Mucosa of stomach (tissue), 1 donor: ENCODE data around the gene PDE1A.

Source experiments
- H3K27me3 ChIP-seq: one replicate; pipeline ENCODE4 v1.7.0; 2013; ENCODE audit warnings: mild to moderate bottlenecking, low read length; ENCODE audit not compliant: control insufficient read depth, insufficient read depth
- H3K36me3 ChIP-seq: one replicate; pipeline ENCODE4 v1.7.0; 2013; ENCODE audit warnings: low read length; ENCODE audit not compliant: control insufficient read depth, insufficient read depth
- H3K4me1 ChIP-seq: one replicate; pipeline ENCODE4 v1.7.0; 2013; ENCODE audit warnings: mild to moderate bottlenecking, low read length; ENCODE audit not compliant: control insufficient read depth, insufficient read depth
- H3K4me3 ChIP-seq: one replicate; pipeline ENCODE4 v1.7.0; 2013; ENCODE audit warnings: low read length
- H3K9ac ChIP-seq: one replicate; pipeline ENCODE4 v1.7.0; 2013; ENCODE audit warnings: mild to moderate bottlenecking, low read length, moderate library complexity
- H3K9me3 ChIP-seq: one replicate; pipeline ENCODE4 v1.7.0; 2013; ENCODE audit warnings: mild to moderate bottlenecking, low read length, moderate library complexity; ENCODE audit not compliant: control insufficient read depth
- donor health status: Pancreatic carcinoma.

Gene PDE1A

DNA sequence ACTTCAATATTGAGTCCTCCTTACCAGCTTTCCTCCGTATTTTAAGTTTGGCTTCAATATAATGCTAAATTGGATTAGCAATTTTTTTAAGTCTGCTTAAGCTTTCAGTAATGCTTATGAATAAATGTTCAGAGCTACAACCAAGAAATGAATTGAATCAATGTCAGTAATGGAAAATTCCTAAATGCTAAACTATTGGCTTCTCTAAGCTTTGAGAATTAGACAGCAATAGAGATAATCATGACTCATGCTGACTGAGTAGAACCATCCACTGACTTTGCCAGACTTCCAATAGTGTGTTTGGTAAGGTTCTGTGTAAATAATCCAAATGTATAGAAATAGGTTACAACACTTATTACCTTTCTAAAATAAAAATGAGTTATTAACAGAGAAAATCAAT is 8.9 kb upstream of the PDE1A start:
- H3K9me3 ChIP-seq: no peaks in the 10 kb centered on the region
- H3K36me3 ChIP-seq: no peaks in the 10 kb centered on the region
- H3K4me3 ChIP-seq: no peak overlapping the region
- H3K9ac ChIP-seq: no peak overlapping the region
- H3K4me1 ChIP-seq: no peaks in the 10 kb centered on the region
- H3K27me3 ChIP-seq: no peaks in the 10 kb centered on the region

DNA sequence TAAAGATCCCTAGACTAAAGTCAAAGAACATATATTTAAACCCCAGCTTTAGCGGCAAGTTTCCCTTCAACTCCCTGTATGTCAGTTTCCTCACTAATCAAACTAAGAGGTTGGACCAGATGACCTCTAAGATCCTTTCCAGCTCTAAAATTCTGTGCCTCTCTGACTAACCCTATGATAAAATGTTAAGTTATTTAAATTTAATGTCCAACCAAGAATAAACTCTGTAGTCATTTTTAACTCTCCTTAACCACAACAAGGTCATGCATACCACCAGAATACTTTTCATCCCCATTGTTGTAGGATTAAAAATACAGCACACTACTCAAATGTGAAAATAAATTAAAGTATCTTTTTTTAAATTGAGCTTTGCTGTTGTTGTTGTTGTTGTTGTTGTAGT is 5.2 kb upstream of the PDE1A start:
- Histone ChIP-seq H3K27me3 (no peaks in the 10 kb centered on the region), H3K9me3 (no peaks in the 10 kb centered on the region), H3K4me3 (no peak overlapping the region), H3K9ac (no peak overlapping the region), H3K36me3 (no peaks in the 10 kb centered on the region), H3K4me1 (no peaks in the 10 kb centered on the region)

DNA sequence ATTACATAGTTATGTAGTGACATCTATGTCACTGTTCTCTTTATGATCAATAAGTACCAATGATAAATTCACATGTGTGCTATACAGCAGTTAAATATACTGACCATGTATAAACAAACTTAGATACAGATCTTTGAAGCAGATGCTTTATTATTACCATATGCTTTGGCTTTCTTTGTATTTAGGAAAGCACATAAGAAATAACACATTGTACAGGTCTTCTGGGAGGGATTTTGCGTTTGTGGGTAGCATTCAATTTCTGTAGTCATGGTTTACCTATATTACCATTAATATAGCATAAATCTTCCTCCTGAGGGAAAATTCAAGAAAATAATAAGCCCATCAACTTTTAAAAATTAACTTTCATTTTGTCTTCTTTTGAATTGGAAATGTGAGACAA is 1.6 kb upstream of the PDE1A start:
- H3K4me1 ChIP-seq: no peaks in the 10 kb centered on the region
- no peaks in the 10 kb centered on the region for H3K36me3 ChIP-seq
- H3K9me3 ChIP-seq: no peaks in the 10 kb centered on the region
- no peak overlapping the region for H3K4me3 ChIP-seq
- no peaks in the 10 kb centered on the region for H3K27me3 ChIP-seq
- no peak overlapping the region for H3K9ac ChIP-seq

DNA sequence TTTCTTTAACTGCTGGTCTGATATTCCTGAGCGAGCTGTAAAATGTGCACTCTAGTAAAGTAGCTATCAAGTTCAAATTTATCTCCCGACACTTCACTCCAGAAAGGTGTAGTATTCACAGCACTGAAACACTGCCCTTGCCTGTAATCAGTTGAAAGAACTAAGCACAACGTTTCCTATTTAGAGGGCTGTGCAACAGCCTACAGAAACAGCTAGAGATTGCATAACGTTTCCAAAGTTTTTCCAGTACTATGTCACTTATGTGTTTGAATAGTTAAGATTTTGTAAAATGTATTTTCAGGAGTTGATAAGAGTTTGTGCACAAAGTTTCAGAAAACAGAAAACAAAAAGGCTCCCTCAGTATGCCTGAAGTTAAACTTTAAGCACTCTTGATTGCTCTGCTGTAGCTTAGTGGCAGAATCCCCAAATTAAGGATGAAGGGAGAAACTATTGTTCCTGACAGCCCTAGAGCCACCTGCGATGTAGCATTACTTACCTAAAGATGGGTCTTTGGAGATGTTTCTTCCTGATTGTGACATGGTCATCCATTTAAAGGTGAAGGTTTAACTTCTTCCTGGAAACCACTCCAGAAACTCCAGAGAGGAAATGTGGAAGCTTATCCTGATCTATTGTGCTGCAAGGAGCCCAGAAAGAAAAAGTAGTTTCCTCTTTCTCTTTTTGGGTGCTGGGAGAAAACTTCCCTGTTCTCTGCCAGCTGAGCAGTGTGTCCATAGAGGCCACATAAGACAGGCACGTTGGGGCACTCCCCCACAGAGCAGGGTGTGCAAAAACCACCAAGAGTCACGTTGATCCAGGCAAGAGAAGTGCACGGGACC is 536 bp downstream of the PDE1A start:
- Histone ChIP-seq H3K9ac (peak overlapping the region; percentile 11), H3K4me1 (no peaks in the 10 kb centered on the region), H3K36me3 (no peaks in the 10 kb centered on the region), H3K27me3 (no peaks in the 10 kb centered on the region), H3K9me3 (no peaks in the 10 kb centered on the region), H3K4me3 (no peak overlapping the region)

DNA sequence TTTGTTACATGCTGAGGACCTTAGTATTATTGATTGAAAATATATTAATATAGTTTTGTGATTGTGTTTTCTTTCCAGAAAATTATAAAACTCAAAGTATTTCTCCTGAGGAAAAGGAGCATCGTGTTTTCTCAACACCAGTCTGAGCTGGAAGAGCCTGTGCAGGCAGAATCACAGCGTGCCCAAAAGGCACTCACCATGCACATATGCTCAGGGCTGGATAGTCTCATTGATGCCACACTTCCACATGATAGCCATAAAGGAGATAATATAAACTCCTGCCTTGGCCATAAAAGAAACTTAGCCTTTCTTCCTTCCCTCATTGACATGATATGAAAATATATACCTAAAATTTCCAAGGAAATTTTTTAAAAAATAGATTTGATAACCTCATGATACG is 4.0 kb downstream of the PDE1A start:
- Histone ChIP-seq H3K9me3 (no peaks in the 10 kb centered on the region), H3K4me3 (no peak overlapping the region), H3K9ac (no peak overlapping the region), H3K36me3 (no peaks in the 10 kb centered on the region), H3K27me3 (no peaks in the 10 kb centered on the region), H3K4me1 (no peaks in the 10 kb centered on the region)

DNA sequence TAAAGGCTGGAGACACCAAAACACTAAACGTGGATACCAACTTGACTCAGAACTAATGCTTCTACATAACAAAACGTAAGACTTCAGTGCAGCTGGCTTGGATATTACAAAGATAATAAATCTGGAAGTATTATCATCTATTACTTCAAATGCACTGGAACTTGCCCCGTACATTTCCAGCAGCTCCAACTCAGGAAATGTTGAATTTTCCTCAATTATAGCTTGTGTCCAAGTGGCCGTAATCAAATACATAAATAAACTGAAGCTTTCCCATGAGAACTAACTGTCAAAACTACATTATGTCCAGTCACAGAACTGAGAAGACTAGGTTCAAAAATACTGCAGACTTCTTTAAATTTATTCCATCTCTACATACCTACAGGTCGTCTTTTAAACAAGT is 6.2 kb downstream of the PDE1A start:
- Histone ChIP-seq H3K27me3 (no peaks in the 10 kb centered on the region), H3K4me1 (no peaks in the 10 kb centered on the region), H3K9me3 (no peaks in the 10 kb centered on the region), H3K36me3 (no peaks in the 10 kb centered on the region), H3K4me3 (no peak overlapping the region), H3K9ac (no peak overlapping the region)

DNA sequence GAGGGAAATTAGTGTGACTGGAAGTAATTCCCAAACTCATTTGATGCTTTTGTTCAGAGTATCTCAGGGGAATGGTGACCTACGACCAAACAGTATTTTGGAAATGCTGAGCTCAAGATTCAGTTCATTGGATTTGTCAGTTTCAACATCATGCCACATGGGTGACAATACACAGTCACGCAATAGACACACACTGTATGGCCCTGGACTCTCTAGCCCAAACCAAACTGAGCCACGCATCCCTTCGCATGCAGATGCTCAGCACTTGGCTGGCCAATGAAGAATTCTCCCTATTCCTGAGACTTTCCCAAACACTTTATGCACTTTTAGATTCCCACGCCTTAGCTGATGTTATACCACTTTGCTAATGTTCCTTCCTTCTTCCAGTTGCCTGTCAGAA is 10.0 kb downstream of the PDE1A start:
- Histone ChIP-seq H3K9me3 (no peaks in the 10 kb centered on the region), H3K27me3 (no peaks in the 10 kb centered on the region), H3K9ac (no peak overlapping the region), H3K4me1 (no peaks in the 10 kb centered on the region), H3K36me3 (no peaks in the 10 kb centered on the region), H3K4me3 (no peak overlapping the region)

DNA sequence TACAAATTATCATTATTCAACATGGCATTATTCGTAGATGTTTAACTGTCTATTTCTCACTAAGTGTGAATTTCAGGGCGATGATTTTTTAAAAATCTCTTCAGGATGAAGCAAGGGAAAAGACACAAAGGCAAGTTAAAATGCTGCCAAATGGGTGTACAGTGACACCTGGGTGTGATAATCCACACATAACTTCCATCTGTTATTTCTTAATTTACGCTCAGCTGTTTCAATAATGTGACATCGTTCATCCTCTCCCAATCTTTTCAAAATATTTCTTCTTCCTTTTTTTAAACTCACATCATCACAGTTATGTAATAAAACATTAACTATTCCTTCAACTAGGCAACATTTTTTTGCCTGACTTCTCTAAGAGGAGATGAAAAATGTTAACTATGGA is 10.6 kb downstream of the PDE1A start:
- H3K9me3 ChIP-seq: no peaks in the 10 kb centered on the region
- H3K27me3 ChIP-seq: no peaks in the 10 kb centered on the region
- no peaks in the 10 kb centered on the region for H3K4me1 ChIP-seq
- H3K4me3 ChIP-seq: no peak overlapping the region
- no peak overlapping the region for H3K9ac ChIP-seq
- H3K36me3 ChIP-seq: no peaks in the 10 kb centered on the region

DNA sequence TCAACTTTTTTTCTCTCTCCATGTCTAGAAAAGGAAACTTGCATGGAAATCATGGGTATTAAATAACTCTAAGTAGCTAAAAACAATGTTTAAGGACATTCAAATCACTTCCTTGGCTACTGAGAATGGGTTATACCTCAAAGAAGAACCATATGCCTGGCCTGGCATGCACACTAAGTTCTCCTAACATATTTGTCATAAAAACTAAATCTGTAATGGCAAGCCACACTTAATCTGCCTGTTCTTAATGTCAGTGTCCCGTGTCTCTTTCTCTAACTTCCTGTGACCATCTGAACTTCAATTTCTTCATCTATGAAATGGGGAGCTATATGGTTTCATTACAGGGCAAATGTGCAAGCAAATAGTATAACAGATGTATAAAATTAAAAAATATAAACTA is 11.1 kb downstream of the PDE1A start:
- Histone ChIP-seq H3K36me3 (no peaks in the 10 kb centered on the region), H3K4me3 (no peak overlapping the region), H3K9ac (no peak overlapping the region), H3K9me3 (no peaks in the 10 kb centered on the region), H3K27me3 (no peaks in the 10 kb centered on the region), H3K4me1 (no peaks in the 10 kb centered on the region)

DNA sequence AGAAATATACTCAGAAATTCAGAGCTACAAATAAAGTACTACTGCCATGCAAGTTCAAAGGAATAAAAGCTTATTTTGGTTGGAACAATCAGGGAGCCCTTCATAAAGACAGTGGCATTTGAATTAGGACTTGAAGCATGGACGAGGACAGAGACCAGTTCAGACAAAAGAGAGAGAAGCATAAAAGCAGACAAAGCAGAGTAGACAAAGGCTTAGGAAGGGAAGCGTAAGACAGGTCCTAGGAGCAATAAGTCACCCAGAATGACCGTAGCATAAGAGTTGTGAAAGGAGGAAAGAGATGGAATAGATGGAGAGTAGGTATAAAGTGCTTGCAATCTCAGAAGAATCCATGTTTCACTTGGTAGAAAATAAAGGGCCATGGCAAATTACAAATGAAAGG is 14.0 kb downstream of the PDE1A start:
- Histone ChIP-seq H3K4me1 (no peaks in the 10 kb centered on the region), H3K36me3 (no peaks in the 10 kb centered on the region), H3K4me3 (no peak overlapping the region), H3K9me3 (no peaks in the 10 kb centered on the region), H3K27me3 (no peaks in the 10 kb centered on the region), H3K9ac (no peak overlapping the region)

DNA sequence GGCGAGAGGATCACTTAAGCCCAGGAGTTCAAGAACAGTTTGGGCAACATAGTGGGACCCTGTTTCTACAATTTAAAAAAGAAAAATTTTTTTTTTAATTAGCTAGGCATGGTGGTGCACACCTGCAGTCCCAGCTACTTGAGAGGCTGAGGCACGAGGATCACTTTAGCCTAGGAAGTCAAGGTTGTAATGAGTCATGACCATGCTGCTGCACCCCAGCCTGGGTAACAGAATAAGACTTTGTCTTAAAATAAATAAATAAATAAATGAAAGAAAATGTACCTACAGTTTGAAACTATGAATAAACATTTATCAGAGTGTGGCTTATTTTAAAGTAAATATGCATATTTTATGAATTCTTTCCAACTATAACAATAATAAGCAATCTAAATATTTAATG is 16.7 kb downstream of the PDE1A start:
- no peak overlapping the region for H3K9ac ChIP-seq
- H3K27me3 ChIP-seq: no peaks in the 10 kb centered on the region
- no peaks in the 10 kb centered on the region for H3K4me1 ChIP-seq
- no peaks in the 10 kb centered on the region for H3K9me3 ChIP-seq
- no peaks in the 10 kb centered on the region for H3K36me3 ChIP-seq
- H3K4me3 ChIP-seq: no peak overlapping the region

DNA sequence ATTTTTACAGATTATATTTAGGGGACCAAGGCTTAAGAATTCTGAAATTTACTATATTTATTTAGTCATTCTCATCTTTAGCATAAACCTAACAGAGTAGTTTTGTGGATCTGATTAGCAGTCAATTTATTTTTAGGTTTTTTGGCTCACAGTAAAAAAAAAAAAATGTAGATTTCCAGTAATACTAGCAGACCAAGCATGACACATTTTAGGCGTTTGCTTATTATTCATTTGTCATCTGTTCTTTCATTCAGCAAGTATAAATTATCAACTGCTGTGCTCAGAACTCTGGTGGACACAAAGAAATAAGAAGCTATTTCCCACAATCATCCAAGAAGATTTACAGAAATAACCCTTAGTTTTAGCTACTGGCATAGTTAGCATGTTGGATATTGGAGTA is 20.6 kb downstream of the PDE1A start:
- Histone ChIP-seq H3K27me3 (no peaks in the 10 kb centered on the region), H3K9me3 (no peaks in the 10 kb centered on the region), H3K9ac (no peak overlapping the region), H3K36me3 (no peaks in the 10 kb centered on the region), H3K4me3 (no peak overlapping the region), H3K4me1 (no peaks in the 10 kb centered on the region)
